Glomerular endothelial cell (primary cell): ENCODE data around the gene PLA2G6. TPM values are rescaled to one million over a fixed set of nuclear protein-coding genes. Genes with fewer than 3 reads are reported as not detected.

Experiments used
- DNase-seq: peaks from one replicate; pipeline ENCODE4 v3.0.0-alpha.2; 2011; ENCODE audit warnings: low read depth, low spot score; ENCODE audit errors: extremely low read depth
- total RNA-seq: library from RNA; depleted of rRNA; stranded (reverse); fragments of >200 nt; gene quantifications from 2 replicates; pipeline ENCODE4 v1.2.3, GENCODE V29; 2015

PLA2G6 gene, protein sequence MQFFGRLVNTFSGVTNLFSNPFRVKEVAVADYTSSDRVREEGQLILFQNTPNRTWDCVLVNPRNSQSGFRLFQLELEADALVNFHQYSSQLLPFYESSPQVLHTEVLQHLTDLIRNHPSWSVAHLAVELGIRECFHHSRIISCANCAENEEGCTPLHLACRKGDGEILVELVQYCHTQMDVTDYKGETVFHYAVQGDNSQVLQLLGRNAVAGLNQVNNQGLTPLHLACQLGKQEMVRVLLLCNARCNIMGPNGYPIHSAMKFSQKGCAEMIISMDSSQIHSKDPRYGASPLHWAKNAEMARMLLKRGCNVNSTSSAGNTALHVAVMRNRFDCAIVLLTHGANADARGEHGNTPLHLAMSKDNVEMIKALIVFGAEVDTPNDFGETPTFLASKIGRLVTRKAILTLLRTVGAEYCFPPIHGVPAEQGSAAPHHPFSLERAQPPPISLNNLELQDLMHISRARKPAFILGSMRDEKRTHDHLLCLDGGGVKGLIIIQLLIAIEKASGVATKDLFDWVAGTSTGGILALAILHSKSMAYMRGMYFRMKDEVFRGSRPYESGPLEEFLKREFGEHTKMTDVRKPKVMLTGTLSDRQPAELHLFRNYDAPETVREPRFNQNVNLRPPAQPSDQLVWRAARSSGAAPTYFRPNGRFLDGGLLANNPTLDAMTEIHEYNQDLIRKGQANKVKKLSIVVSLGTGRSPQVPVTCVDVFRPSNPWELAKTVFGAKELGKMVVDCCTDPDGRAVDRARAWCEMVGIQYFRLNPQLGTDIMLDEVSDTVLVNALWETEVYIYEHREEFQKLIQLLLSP
- 4.7 and 7.6 TPM in 2 replicates for total RNA-seq

DNA sequence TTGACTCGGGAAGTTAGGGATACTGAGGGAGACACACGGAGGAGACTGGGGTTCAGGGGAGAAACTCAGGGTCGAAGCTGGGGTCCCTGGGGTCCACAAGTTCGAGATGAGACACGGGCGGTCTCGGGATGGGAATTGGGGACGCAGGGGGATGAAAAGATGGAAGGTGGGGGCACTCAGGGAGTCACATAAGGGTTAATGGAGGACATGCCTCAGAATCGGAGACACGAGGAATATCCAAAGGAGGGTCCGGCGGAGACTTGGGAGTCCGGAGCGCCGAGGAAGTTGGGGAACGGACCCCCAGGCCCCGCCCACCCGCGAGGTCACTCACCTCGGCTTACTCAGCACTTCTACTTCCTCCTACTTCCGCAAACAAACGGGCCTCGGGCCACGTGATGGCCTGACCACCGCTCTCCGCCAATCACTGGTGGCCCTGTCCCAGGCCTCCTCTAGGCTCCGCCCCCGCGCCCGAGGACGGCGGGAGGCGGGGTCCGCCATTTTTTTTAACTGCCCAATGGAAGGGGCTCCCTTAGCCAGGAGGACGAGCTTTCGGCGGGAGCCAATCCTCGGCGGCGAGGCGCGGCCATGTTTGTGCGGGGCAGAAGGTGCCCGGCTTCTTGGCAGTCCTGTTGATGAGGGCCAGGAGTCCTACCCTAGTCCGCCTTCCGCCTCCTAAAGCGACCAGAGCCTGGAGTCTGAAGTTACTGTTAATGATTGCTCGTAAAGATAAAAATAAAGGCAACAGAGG is at the start of gene PLA2G6:
Gene PLA2G6, minus strand, starts transcription at position 378 of the 748 bp plus-strand sequence. CDS start 12,404 bp downstream, outside the sequence.
- DNase-seq, result peak; percentile 68

DNA sequence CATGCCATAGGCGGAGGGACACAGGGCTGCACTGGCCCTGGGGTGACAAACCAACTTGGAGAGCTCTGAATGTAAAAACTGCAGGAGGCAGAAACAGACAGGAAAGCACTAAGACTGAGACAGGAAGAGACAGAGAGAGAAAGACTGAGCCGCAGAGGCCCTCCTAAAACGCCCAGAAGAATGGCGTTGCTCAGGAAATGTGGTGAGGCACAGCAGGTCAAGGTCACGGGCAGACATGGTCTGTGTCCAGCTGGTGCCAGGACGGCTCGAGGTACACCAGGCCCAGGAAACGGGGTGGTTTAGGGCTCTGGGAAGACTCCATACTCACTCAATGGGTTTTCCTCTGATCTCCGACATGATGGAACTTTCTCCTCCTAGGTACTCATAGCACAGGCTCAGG is 49.3 kb upstream of the PLA2G6 start:
- DNase-seq, result no peak

DNA sequence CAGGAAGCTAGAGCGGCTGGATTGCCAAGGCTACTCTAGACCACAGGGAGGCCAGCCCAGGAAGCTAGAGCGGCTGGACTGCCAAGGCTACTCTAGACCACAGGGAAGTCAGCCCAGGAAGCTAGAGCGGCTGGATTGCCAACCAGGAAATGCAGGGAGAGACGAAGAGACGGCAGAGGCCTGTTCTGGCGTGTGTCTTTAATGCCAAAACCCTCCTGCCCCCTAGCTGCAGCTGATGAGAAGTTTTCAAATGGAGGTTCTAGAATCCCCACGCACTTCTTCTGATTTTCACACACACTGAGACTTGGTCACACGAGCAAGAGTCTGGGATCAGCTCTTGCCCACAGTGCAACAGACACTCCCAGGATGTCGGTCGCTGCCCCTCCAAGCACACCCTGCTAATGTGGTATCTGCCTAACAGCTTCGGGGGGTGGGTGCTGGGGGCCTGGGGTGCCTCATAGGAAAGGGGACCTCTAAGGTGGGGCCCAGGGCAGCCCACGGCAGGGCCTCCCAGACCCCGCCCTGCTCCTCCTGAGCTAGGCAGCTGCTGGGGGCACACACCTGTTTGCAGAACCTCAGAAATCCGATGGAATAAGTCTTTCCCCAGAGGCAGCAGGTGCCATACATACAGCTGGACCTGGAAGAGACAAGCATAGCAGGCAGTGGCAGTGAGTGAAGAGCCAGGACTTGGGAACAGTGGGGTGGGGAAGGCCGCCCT is 48.6 kb upstream of the PLA2G6 start:
- peak; percentile 67 for DNase-seq

DNA sequence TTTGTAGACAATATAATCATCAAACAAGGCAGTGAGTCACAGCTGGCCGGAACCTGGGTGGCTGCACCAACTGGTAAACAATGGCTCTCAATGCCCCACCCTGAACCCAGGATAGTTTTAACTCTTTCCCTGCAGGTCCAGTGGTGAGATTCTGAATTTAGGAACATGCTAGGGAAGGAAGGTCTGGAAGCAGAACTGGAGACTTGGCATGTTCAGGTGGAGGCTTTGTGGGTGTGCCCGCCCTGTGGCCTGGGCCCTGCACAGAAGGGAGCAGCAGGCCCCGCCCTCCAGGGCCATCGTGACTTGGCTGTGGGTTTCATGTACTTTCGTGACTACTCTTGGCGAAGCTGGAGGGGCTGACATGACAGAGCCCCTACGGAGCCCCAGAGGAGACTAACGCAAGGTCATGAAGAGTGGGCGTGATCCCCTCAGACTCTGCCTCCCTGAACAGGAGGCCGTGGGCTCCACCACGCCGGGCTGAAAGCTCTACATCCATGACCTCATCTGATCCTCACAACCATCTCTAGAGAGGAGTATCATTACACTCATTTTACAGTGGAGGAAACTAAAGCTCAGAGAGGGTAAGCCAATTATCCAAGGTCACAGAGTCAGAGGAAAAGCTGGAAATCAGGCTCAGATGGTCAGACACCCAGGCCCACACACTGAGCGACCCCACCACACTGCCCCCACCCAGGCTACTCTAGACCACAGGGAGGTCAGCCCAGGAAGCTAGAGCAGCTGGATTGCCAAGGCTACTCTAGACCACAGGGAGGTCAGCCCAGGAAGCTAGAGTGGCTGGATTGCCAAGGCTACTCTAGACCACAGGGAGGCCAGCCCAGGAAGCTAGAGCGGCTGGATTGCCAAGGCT is 47.5 kb upstream of the PLA2G6 start:
- DNase-seq, result no peak

DNA sequence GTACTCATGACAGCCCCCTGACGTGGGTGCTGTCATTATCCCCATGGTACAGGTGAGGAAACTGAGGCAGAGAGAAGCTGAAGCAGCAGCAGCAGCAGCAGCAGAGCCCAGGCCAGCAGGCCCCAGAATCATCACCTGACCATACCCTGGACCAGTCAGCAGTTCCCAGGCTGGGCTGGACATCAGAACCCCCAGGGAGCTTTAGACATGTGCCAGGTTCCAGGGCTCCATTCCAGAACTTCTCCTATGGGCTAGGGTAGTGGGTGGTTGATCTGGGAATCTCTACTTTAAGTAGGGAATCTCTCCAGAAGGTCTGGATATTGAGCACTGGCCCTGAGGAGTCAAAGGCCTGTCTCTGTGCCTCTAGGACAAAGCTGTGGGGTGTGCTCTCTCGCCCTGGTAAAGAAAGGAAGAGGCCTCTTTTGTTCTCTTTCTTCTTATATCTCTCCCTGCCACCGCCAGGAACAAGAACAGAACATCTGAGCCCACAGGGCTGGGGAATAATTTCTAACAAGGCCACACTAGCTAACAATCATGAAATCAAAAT is 46.8 kb upstream of the PLA2G6 start:
- DNase-seq, result no peak

DNA sequence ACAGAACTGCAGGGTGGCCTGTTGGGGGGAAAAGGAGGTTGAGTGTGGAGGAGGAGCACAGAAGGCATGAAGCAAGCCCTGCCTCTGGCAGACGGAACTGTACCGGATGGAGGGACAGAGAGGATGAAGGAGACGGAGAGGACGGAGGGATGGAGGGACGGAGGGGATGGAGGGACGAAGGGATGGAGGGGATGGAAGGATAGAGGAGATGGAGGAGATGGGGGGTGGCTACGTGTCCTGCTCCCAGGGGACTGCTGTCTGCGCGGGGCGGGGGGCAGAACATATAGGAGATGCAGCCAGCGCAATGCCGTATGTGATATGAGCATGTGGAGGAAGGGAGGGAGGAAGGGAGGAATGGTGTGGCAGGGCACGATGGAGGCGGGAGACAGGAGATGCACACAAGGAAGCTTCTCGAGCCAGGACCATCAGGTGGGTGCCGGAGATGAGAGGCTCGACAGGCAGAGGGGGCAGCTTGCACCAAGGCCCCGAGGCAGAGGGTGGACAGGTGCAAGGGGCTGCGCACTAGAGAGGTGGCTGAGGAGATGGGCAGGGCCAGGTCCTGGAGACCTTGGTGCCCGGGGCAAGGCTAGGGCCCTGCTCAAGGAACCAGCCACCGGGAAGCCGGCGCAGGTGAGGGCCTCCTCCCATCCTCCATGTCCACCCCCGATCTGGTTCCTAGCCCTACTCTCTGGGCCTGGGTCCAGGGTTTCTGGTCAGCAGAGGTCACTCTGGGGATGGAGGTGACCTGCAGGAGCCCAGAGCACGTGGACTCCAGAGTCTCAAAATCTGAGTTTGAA is 45.4 kb upstream of the PLA2G6 start:
- DNase-seq, result no peak

DNA sequence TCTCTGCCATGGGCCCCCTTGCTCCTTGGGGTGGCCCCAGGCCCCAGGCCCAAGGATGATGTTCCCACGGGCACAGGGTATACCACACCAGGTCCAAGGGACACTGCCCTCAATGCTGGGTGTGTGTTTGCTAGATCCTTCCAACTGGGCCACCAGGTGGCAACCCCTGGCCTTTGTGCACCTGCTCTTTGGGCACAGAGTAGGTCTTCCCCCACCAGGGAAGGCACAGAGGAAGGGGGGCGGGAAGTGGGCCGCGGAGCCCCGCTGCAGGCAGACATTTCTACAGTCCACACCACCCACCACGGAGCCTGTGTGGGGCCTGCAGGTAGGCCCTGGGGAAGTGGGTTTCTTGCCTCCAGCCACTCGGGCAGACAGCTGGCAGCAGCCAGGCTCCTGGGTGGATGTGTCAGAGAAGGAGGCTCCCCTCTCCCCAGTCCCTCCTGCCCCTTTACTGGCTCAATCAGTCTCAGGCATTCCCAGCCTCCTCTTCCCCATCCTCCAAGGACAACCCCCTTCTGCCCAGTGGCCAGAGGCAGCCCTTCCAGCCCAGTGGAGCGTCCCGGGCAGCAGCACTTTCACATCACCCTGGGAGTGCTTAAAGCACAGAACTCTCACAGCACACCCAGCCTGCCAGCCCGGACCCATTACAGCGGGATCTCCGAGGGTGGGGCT is 41.8 kb upstream of the PLA2G6 start:
- DNase-seq, result no peak

DNA sequence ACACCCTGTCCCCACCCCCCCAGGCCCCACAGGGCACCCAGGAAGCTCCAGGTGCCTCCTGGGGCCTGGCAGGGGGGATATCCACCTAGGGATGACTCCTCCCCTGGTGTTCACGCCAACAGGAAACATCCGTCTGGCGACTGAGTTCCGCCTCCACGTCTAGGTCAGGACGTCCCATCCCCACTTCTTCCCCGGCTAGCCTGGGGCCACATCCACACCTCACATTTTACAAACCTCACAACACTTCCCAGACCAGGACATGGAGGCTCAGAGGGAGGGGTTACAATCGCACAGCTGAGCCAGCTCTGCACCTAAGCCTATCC is 41.1 kb upstream of the PLA2G6 start:
- DNase-seq, result no peak

DNA sequence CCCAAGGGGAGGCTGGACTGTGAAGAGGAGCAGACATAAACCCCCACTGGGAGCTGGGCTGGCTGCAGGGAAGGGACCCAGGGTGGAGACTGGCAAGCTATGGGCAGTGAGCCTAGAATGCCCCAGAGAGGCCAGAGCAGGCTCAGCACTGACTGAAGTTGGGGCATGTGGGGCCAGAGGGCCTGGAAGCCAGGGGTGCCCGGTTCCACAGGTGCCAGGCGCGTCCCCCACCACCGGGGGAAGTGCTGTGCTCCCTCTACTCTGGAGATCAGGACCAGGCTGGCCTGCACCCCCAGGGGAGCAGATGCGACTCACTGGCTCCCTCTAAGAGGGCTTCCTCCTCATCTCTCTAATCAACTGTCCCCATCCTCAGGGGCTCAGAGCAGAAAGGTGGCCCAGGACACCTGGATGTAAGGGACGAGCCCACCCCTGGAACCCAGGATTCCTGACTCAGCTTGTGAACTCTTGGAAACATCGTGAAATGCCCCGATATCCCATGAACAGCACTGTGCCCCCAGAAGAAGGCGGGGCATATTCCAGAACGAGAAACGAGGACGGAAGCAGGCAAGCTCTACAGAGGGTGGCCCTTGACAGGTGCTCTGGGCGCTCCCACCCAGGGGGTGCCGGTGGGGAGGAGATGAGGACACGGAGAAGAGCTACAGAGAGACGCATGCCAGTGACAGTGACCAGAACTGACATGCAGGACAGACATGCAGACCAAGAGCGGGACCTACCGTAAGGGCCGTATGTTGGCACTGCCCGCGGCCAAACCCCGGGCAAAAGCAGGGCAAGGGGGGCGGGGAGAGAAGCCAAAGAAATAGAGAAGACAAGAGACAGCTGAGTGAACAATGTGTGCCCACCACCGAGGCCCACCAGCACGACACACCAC is 40.5 kb upstream of the PLA2G6 start:
- DNase-seq, result no peak

DNA sequence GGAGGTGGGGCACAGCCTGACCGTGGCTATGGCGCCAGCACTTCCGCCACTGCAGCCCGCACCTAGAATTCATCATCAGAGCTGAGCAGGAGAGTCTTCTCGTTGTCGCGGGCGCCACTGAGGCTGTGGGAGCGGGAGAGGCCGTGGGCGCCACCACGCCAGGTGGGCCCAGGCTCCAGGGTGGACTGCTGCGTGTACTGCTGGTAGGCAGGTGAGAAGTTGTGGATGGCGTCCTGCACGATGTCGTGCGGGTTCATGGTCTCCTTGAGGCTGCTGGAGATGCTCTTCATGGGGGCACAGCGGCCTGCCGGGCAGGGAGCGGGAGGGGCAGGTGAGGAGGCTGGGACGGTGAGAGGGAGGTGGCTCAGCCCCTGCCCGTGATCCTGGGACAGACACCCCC is 39.8 kb upstream of the PLA2G6 start:
- DNase-seq, result no peak

DNA sequence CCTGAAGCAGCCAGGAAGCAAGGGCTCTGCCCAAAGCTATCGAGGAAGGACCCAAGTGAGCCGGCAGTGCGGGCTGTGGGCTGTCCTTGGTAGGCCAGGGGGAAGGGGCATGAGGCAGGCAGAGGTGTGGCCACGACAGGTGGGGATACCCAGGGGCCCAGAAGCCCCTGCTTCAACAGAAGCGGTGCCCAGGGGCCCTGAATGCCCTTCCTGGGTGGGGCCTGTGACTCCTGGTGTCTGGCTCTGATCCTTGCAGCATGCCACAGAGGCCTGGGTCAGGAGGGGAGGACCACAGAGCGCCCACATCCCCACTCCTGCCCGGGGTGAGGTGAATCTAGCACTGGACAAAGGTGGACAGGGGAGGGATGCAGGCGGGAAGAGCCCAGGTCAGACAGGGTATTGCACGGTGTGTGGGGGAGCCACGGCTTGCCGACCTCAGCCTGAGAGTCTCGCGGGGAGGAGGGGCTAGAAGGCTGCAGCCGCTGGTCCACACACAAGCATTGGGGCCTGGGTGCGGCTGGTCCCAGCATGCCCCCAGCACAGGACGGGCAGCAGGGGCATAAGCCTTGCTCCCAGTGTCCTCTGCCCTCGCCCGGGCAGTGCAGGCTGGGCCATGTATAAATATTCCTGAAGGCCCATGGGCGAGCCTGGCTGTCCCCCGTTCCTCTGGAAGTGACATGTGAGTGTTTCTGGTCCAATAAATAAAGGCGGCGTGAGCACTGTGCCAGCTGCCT is 39.2 kb upstream of the PLA2G6 start:
- no peak for DNase-seq

DNA sequence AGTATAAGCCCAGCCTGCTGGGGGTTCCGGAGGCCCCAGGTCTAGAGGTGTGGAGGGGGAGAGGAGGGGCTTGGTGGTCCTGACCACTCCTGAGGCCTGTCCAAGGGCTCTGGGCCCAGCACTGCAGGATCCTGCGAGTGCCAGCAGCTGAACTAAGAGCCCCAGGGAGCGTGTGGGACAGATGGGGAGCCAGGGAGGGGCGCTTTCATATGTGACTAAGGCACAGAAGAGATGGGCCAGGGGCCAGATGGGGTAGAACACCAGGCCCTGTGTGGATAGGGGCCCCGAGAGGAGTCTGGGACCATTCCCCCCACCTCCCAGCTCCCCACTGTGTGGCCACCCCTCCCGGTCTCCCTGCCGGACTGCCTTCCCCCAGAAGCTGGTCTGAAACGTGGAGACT is 38.5 kb upstream of the PLA2G6 start:
- no peak for DNase-seq

DNA sequence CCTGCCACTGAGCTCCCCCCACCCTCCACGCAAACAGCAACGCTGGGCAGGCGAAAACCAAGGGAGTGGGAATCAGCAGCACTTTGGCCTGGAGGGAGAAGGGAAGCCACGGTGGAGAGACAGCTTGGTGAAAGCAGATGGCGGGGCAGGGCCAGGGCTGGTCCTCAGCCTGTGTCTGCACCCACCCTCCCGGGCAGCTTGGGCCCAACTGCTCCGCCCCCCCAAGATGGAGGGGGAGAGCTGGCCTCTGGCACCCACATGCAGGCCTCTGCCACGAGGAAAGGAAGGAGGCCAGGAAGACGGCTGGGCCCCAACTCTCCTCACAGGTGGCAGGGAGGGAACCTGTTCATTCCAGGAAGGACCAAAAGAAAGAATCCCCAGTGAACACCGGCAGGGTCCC is 38.0 kb upstream of the PLA2G6 start:
- DNase-seq, result no peak

DNA sequence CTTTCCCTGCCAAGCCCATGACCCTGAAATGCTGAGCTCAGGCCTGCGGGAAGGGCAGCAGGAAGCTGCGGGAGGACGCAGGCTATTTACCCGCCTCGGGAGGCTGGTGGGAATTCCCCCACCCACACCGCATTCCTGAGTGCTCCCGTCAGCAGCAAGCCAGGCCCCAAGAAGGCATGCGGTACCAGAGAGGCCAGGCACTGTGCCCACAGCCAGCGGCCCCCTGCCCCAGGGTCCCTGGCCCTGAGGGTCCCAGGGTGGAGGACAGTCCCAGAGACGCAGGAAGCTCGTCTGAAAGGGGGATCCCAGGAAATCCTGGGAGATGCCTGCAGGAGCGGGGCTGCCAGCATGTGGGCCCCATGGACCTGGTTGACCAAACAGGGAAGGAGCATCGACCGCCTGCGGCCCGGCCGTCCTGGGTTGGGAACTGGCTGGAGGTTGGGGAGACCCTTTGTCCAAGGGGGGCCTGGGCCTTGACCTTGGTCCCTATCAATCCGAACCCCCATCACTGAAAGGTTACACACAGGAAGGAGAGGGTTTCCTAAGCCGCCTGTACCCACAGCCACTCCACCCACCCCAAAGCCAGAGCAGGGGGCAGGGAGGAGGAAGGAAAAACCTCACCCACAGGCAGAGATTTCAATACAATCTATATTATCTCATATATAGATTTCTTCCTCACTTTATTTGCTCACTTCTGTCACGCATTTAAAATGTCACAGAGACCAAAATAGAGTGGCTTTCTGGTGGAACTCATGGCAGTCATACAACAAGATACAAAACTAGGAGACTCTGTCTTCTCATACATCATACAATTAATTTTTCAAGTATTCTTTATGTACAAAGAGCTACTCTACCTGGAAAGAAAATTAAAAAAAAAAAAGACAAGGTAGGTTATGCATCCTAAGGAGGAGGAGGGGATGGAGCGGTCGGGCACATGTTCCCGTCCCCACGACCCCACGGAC is 37.3 kb upstream of the PLA2G6 start:
- no peak for DNase-seq
